ENCODE data around the gene MUCL3.

DNA sequence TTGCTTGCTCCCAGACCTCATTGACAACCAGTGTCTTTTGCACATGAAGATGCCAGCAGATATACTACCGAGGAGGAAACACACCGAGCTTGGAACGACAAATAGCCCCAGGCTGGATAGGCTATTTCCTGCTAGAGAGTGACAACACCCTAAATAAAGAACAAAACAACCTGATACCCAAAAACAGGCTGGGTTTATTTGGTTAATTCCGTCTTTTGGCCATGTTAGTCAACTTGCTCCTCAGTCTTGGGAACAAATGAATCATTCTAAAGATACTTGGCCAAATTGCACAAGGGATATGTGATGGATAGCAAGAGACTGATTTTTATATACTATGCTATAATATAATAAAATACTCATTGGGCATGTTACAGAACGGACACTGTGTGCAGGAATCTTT lies 58.0 kb downstream of the MUCL3 start:
- TF ChIP-seq POLR2A (IDR thresholded peaks at IDR 0.05) (no peak), POLR2AphosphoS5 (IDR thresholded peaks at IDR 0.05) (no peak)
- TF ChIP-seq, protein P1, sequence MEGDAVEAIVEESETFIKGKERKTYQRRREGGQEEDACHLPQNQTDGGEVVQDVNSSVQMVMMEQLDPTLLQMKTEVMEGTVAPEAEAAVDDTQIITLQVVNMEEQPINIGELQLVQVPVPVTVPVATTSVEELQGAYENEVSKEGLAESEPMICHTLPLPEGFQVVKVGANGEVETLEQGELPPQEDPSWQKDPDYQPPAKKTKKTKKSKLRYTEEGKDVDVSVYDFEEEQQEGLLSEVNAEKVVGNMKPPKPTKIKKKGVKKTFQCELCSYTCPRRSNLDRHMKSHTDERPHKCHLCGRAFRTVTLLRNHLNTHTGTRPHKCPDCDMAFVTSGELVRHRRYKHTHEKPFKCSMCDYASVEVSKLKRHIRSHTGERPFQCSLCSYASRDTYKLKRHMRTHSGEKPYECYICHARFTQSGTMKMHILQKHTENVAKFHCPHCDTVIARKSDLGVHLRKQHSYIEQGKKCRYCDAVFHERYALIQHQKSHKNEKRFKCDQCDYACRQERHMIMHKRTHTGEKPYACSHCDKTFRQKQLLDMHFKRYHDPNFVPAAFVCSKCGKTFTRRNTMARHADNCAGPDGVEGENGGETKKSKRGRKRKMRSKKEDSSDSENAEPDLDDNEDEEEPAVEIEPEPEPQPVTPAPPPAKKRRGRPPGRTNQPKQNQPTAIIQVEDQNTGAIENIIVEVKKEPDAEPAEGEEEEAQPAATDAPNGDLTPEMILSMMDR (IDR thresholded peaks at IDR 0.05) = no peak

All from gastroesophageal sphincter (tissue), 3 donors.